Measurements from ENCODE around the gene VDR.
"Not testable (repeated sequence)": the region's sequence is repeated elsewhere in the genome, so short reads cannot be mapped to it uniquely, and the experiment has no call there.

The VDR gene

DNA sequence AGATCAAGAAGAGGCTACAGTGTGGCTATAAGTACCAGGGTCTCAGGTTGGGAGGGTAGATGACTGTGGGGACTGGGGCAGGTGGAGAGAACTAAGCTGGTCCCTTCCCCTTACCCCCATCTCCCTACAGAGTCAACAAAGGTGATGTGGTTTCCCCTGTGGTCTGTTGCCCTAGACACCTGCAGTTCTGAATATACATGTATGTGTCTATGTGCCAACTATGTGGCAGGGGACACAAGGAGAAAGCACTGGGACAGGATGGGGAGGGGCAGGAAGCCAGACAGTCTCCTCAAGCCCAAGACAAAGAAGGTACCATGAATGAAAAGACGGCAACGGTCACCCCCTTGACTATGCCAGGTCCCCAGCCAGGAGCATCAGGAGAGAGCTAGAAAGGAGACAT is 80.6 kb downstream of the VDR start:
- no peak for DNase-seq

DNA sequence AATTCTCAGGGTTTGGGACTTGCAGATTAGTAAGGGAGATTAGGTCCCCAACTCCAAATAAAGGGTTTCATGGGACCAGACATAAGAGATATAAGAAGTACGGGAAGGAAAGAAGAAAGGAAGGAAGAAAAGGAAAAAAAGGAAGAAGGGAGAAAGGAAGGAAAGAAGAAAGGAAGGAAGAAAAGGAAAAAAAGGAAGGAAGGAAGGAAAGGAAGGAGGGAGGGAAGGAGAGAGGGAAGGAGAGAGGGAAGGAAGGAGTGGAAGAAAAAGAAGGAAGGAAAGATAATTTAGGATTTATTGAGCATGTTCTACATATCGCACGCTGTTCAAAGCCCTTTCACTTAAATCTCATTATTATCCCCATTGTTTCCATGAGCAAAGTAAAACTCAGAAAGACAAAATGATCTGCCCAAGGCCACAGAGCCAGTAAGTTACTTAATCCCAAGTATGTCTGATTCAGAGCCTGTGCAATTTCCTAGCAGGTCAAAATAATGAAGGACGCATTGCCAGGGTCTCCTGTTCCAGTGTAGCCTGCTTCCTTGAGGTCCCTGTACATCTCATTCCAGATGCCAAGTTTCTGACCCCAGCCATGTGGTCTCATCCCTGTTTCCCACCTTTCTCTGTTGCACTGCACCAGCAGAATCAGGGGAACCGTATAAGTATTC is 81.2 kb downstream of the VDR start:
- DNase-seq, result no peak

- no peak for DNase-seq
Measured at GRCh38 chr12:47822863-47823262, 81.9 kb downstream of the VDR start.

DNA sequence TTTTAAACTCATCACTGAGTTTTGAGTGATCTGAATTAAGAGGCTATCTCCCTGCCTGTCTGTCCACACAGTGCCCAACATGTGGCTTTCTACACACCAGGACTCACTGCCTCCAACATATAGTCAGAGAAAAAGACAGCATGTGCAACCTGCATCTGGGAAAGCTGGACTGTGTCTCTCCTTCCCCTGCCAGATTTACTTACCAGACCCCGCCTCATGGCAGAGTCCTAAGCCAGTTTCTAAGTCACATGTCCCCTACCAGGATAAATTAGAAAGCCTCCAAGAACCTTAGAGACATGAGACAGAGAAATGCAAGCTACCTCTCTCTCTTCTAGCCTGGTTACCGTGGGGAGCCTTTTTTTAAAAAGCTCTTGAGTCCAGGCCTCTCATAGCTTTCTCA is 82.4 kb downstream of the VDR start:
- DNase-seq, result no peak

GRCh38 chr12:47821346-47821706 is 83.5 kb downstream of the VDR start:
- peak; percentile 29 for DNase-seq

- peak; percentile 96 for DNase-seq
Measured at GRCh38 chr12:47820631-47821345, 84.0 kb downstream of the VDR start.

GRCh38 chr12:47819896-47820630 is 84.7 kb downstream of the VDR start, which contains the start of gene HDAC7:
Gene HDAC7, minus strand, starts transcription at chr12:47819903. Its CDS starts 118 bp downstream, at chr12:47819785.
- DNase-seq, result peak; percentile 78

DNA sequence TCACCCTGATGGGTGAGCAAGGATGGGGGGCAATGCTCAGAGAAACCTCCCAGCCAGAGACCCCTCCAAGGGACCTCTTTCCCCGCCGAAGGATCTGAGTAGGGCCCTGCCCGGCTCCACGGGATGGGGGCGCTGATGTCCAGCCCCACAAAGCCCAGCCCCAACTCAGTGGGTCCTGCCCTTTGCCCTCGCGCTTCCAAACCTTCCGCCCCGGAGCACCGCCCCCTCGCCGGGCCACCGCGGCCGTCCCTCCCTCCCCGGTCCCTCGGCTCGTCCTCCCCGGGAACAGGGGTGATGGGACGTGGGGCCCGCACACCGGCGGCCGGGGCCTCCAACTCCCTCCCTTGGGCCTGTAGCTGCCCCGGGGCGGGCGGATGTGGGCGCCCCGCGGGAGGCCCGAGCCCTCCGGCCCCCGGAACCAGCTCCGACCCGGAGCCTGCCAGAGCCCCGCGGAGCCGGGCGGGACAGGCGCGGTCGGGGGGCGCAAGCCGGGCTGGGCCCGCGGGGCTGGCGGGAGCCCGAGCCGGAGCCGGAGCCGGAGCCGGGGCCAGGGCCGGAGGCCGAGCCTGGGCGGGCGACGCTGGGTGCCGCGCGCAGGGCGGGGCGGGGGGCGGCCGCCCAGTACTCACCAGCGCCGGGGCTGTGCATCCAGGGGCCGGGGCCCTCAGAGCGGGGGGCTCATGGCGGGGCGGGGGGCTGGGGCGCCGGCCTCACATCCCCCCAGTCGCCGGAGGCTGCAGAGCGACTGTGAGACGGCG is 85.5 kb downstream of the VDR start:
- DNase-seq, result peak; percentile 41

DNA sequence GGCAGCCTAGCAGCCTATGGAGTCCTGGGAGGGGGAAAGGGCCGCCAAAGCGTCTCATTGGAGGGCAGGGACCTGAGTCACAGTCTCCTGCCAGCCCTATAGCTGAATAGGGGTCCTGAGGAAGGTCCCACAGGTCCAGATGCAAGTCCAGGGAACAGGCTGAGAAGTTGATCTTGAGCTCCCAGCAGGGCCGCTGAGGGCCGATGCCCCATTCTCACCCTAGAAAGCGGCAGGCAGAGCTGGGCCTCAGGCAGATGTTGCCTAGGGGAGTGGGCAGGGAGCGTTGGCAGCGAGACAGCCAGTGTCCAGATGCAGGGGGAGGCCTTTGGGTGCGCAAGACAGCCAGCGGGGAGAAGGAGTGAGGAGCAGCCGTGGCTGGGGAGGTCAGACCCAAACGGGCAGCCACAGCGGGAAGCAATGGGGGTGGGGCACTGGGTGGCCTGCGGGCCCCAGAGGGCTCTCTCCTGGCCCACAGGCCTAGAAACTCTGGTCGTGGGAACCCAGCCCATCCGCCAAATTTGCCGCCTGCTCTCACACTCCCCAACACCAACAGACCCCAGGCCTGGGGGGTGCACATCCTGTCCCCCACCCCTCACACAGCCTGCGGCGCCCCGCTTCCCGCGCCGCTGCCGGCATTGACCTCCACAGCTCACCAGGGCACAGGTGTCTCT is 86.2 kb downstream of the VDR start:
- no peak for DNase-seq

GRCh38 chr12:47818007-47818376 is 86.8 kb downstream of the VDR start:
- no peak for DNase-seq

DNA sequence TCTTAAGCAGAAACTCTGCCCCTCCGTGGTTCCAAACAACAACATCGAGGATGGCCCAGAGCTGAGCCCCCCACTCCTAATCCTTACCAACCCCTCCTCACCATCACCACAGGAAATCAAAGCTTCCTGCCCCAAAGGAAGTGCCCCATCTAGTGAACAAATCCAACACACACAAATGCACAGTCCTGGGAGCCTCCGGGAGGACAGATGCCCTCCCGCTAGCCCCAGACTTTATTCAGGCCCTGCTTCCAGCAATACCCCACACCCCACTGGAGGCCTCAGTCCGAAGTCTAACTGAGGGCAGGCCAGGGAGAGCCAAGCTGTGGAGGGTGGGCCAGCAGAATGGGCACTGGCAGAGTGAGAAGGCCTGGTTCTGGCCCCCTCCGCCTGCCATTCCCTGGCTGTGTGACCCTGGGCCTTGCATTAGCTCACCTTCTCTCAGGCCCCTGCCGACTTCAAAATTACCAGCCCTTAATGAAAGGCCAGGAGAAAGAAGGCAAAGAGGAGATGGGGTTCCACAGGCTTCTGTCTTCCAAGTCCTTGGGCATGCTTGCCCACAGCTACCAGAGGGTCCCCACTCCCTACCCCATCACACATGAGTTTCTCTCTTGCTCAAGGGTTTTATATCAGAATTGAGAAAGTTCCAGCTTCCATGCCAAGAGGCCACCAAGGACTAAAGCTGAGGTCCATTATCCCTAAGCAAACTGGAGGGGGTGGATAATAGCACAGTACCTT is 87.4 kb downstream of the VDR start:
- DNase-seq, result no peak

DNA sequence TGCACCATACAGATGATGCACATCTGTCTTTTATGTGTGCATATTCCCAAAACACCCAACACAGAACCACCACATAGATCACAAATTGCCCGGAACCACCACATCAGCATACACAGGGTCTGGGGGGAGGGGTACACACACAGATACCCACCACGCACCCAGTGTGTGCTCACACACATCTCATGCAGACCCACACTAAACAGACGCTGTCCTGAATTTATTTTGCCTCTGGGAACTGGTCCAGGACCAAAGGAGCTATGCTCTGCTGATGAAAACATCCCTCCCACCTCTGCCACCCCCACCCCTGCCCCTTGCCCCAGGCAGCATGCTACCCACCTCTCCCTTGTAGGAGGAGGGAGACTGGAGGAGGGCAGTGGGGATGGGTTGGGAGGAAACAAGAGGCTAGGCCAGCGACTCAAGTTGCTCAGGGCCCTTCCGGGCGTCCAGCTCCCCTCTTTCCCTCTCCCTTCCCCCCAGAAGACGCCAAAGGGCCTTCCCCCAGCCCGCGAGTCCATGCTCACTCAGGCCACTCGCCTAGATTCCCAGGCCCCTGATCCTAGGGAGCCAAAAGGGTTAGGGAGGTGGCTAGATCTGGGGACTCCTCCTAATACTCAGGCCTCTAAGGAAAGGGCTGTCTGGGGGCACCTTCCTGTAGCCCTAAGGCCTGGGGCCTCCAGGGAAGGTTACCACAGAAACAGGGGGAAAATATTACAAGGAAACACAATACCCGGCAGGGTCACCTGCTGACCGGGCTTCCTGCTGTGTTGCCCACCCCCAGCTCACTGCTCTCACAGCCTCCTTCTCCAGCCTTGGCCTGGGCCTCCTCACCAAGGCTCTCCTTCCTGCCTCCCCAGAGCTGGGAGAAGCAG is 88.2 kb downstream of the VDR start:
- no peak for DNase-seq

DNA sequence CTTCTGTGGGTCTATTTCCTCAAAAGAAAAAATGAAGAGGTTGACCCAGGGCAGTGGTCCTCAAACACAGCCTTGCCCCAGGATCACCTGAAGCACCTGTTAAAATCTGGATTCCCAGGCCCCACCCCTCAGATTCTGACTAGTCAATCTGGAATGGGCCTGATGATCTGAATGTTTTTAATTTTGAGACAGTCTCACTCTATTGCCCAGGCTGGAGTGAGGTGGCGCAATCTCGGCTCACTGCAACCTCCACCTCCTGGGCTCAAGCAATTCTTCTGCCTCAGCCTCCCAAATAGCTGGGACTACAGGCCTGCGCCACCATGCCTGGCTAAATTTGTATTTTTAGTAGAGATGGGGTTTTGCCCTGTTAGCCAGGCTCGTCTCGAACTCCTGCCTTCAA is 89.3 kb downstream of the VDR start:
- DNase-seq, result not testable (repeated sequence)

- no peak for DNase-seq
Measured at GRCh38 chr12:47814539-47815170, 90.1 kb downstream of the VDR start.

GRCh38 chr12:47813511-47814196 is 91.1 kb downstream of the VDR start:
- no peak for DNase-seq

DNA sequence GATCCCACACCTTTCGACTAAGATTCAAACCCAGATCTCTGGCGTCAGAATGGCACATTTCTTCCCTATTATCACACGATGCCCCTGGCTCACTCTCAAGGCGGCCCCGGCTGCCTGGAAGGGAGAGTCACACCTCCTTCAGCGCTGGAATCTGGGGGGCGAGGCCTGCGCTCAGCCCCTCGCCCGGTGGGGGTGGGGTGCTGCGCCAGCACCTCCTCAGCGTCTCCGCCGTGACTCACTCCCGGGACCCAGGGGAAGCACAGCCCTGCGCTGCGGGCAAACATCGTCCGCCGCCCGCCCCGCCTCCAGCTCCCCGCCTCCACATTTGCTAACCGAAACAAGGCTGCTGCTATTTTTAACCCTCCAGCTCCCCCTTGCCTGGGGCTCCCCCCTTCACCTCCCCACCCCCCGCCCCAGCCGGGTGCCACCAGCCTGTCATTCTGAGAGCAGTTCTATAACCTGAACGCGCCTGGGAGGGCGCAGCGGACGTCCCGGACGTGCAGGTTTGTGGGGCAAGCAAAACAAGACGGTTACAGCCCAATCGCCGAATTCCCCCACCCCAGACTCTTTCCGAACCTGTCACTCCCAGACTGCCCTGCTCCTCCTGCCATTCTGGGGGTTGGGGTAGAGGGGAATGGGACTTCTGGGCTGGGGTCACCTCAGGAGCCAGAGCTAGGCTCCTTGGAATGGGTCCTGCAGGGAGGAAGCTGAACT is 91.8 kb downstream of the VDR start:
- peak; percentile 84 for DNase-seq

- peak; percentile 83 for DNase-seq
Measured at GRCh38 chr12:47811581-47812484, 93.0 kb downstream of the VDR start.

GRCh38 chr12:47811072-47811396 is 93.8 kb downstream of the VDR start:
- DNase-seq, result no peak
